H1 (cell line): ENCODE results near the gene PPIL4. TPM values are rescaled to one million over a fixed set of nuclear protein-coding genes. Genes with fewer than 3 reads are reported as not detected.

Experiments
- CREB1 ChIP-seq: IDR thresholded peaks from 2 replicates; pipeline ENCODE4 v1.6.1; 2012; ENCODE audit warnings: inconsistent platforms
- EP300 ChIP-seq, 2 experiments: IDR thresholded peaks; 1 replicate in 1 of 2; 2 replicates in 1 of 2; pipeline ENCODE4 v1.6.1; 2011 to 2012; ENCODE audit warnings: low read depth in 2 of 2, low read length in 2 of 2, mild to moderate bottlenecking in 2 of 2, borderline replicate concordance in 1 of 2, inconsistent platforms in 1 of 2, moderate library complexity in 1 of 2
- NANOG ChIP-seq: IDR thresholded peaks from 2 replicates; pipeline ENCODE4 v1.6.1; 2011; ENCODE audit warnings: low read length, low read depth, mild to moderate bottlenecking, inconsistent platforms; ENCODE audit not compliant: insufficient read depth, poor library complexity, severe bottlenecking
- RFX5 ChIP-seq: IDR thresholded peaks from 2 replicates; pipeline ENCODE4 v1.6.1; 2011; ENCODE audit warnings: low read depth, low read length, improper control_type of control experiment, borderline replicate concordance
- RNF2 ChIP-seq: fragments of 200-900, 300-1000 bp; sonication (generic); IDR thresholded peaks from 2 replicates; pipeline ENCODE4 v1.7.1; 2016; ENCODE audit warnings: borderline replicate concordance, low read depth, mild to moderate bottlenecking, antibody characterized with exemption, low read length; ENCODE audit not compliant: poor library complexity, severe bottlenecking; ENCODE audit errors: missing control alignments
- polyA plus RNA-seq, 7 experiments: library from polyadenylated mRNA; depleted of rRNA in 3 of 7; stranded (reverse) in 5 of 7; unstranded in 2 of 7; fragments of >200 nt in 5 of 7; fragments of 200-250 nt in 2 of 7; gene quantifications; 1 replicate in 5 of 7; 2 replicates in 1 of 7; 4 replicates in 1 of 7; pipeline versions ENCODE4 v1.2.1 to v1.2.3, GENCODE V29; 2011 to 2013; ENCODE audit warnings: missing spikeins in 2 of 7, mixed read lengths in 2 of 7
- total RNA-seq: library from RNA; stranded (reverse); fragmentation: NEBNext Ultra II Directional; extraction: Animal tissue kit (Norgen Biotek cat#: 25700); gene quantifications from 2 replicates; pipeline ENCODE4 v1.2.1, GENCODE V29; 2021

The PPIL4 gene
- total and polyA plus RNA-seq, 2 of the 8 experiments (the other 6 are each of a cell fraction or from before 2014, with no cell fraction given): 2.0 to 33.2 TPM

GRCh38 chr6:149551920-149552319 is 6.1 kb upstream of the PPIL4 start (continued):
- TF ChIP-seq RNF2: no peak
- TF ChIP-seq EP300 (IDR thresholded peaks at IDR 0.05; ENCODE audit: borderline replicate concordance in 1 of 2, low read depth in 2 of 2, low read length in 2 of 2): no peak
- no peak for TF ChIP-seq RFX5
- TF ChIP-seq CREB1: no peak
- TF ChIP-seq NANOG: no peak
